ENCODE data around the gene ASB14. TPM values are rescaled to one million over a fixed set of nuclear protein-coding genes. Genes with fewer than 3 reads are reported as not detected.

ASB14 gene
- total and polyA plus RNA-seq, 2 donors from 2014 or later, result not detected

DNA sequence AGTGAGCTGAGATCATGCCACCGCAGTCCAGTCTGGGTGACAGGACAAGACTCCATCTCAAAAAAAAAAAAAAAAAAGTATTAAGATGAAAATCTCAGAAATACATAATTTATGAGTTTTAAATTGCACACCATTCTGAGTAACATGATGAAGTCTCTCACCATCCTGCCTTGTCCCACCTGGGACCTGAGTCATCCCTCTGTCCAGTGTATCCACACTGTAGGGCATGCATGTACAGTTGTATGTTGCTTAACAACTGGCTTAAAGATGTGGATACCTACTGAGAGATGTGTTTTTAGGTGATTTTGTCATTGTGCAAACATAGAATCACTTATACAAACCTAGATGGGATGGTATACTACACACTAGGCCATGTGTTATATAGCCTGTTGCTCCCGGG lies 17.1 kb downstream of the ASB14 start:
- intact Hi-C loops (cut with DNase I), result no loop called here
- DNase-seq (no peak), FAIRE-seq (no peak)
- TF ChIP-seq, protein P1, sequence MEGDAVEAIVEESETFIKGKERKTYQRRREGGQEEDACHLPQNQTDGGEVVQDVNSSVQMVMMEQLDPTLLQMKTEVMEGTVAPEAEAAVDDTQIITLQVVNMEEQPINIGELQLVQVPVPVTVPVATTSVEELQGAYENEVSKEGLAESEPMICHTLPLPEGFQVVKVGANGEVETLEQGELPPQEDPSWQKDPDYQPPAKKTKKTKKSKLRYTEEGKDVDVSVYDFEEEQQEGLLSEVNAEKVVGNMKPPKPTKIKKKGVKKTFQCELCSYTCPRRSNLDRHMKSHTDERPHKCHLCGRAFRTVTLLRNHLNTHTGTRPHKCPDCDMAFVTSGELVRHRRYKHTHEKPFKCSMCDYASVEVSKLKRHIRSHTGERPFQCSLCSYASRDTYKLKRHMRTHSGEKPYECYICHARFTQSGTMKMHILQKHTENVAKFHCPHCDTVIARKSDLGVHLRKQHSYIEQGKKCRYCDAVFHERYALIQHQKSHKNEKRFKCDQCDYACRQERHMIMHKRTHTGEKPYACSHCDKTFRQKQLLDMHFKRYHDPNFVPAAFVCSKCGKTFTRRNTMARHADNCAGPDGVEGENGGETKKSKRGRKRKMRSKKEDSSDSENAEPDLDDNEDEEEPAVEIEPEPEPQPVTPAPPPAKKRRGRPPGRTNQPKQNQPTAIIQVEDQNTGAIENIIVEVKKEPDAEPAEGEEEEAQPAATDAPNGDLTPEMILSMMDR (IDR thresholded peaks at IDR 0.05; ENCODE audit: borderline replicate concordance, extremely low read depth, insufficient read depth), result no peak
- Histone ChIP-seq H3K4me1 (ENCODE audit: control insufficient read depth in 2 of 3, insufficient read depth in 2 of 3, low read depth in 1 of 3, low read length in 3 of 3) (no peaks in the 10 kb centered on the region), H3K36me3 (ENCODE audit: control insufficient read depth in 2 of 3, insufficient read depth in 3 of 3, low read length in 3 of 3) (peaks cover 3 to 4% (median 3%) of the 10 kb centered on the region in 3 donors), H3K4me3 (ENCODE audit: low read length in 3 of 3) (no peak overlapping the region), H3K9ac (ENCODE audit: low read length in 3 of 3) (no peak overlapping the region), H3K27me3 (ENCODE audit: control insufficient read depth, insufficient read depth, low read length) (no peaks in the 10 kb centered on the region), H3K27ac (ENCODE audit: low read depth in 2 of 2, low read length in 2 of 2) (no peak overlapping the region), H3K9me3 (ENCODE audit: control insufficient read depth in 2 of 3, insufficient read depth in 1 of 3, low read length in 3 of 3) (no peaks in the 10 kb centered on the region)

DNA sequence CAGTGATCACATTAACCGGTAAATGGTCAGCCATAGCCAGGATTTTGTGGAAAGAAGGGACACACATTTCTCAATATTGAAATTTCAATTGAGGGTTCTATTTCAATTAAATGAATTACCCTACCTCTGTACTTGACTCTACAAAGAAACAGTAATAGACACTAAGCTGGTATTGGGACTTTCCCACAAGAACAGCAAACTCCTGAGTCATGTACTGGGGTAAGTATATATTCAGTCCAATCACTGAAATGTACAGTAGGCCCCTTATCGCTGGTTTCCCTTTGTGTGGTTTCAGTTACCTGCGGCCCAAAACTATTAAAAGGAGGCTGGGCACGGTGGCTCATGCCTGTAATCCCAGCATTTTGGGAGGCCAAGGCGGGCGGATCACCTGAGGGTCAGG lies 17.6 kb downstream of the ASB14 start:
- no peak overlapping the region for H3K9ac ChIP-seq (ENCODE audit: low read length in 3 of 3)
- no peak overlapping the region for H3K4me3 ChIP-seq (ENCODE audit: low read length in 3 of 3)
- no peak overlapping the region for H3K27ac ChIP-seq (ENCODE audit: low read depth in 2 of 2, low read length in 2 of 2)
- TF ChIP-seq, protein P1 (IDR thresholded peaks at IDR 0.05; ENCODE audit: borderline replicate concordance, extremely low read depth, insufficient read depth), result no peak
- H3K4me1 ChIP-seq (ENCODE audit: control insufficient read depth in 2 of 3, insufficient read depth in 2 of 3, low read depth in 1 of 3, low read length in 3 of 3), result no peaks in the 10 kb centered on the region
- FAIRE-seq (no peak), DNase-seq (no peak)
- intact Hi-C loops (cut with DNase I), result no loop called here
- H3K9me3 ChIP-seq (ENCODE audit: control insufficient read depth in 2 of 3, insufficient read depth in 1 of 3, low read length in 3 of 3), result no peaks in the 10 kb centered on the region
- peaks cover 3 to 4% (median 3%) of the 10 kb centered on the region in 3 donors for H3K36me3 ChIP-seq (ENCODE audit: control insufficient read depth in 2 of 3, insufficient read depth in 3 of 3, low read length in 3 of 3)
- H3K27me3 ChIP-seq (ENCODE audit: control insufficient read depth, insufficient read depth, low read length), result no peaks in the 10 kb centered on the region

DNA sequence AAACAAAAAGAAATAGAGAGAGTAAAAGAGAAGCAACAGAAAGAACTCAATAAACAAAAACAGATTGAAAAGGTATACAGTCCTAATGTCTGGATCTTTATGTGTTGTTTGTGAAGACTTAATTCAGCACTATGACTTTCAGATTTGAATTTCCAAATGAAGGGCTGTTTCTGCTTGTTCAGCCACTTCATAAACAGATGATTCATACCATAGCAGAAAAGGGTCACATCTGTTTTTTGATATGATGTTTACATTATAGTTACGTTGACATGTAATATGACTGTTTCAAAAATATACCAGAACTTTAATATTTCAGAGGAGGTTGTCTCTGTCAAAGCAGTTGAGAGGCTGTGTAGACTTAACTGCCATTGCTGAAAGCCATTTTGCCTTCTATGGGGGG lies 24.1 kb downstream of the ASB14 start:
- DNase-seq (no peak), FAIRE-seq (no peak)
- intact Hi-C loops (cut with DNase I), result no loop called here
- TF ChIP-seq, protein P1 (IDR thresholded peaks at IDR 0.05; ENCODE audit: borderline replicate concordance, extremely low read depth, insufficient read depth), result no peak
- Histone ChIP-seq H3K4me3 (ENCODE audit: low read length in 3 of 3) (no peak overlapping the region), H3K4me1 (ENCODE audit: control insufficient read depth in 2 of 3, insufficient read depth in 2 of 3, low read depth in 1 of 3, low read length in 3 of 3) (no peaks in the 10 kb centered on the region), H3K36me3 (ENCODE audit: control insufficient read depth in 2 of 3, insufficient read depth in 3 of 3, low read length in 3 of 3) (peaks cover 10 to 21% (median 17%) of the 10 kb centered on the region in 3 donors), H3K27me3 (ENCODE audit: control insufficient read depth, insufficient read depth, low read length) (no peaks in the 10 kb centered on the region), H3K27ac (ENCODE audit: low read depth in 2 of 2, low read length in 2 of 2) (no peak overlapping the region), H3K9ac (ENCODE audit: low read length in 3 of 3) (no peak overlapping the region), H3K9me3 (ENCODE audit: control insufficient read depth in 2 of 3, insufficient read depth in 1 of 3, low read length in 3 of 3) (no peaks in the 10 kb centered on the region)

DNA sequence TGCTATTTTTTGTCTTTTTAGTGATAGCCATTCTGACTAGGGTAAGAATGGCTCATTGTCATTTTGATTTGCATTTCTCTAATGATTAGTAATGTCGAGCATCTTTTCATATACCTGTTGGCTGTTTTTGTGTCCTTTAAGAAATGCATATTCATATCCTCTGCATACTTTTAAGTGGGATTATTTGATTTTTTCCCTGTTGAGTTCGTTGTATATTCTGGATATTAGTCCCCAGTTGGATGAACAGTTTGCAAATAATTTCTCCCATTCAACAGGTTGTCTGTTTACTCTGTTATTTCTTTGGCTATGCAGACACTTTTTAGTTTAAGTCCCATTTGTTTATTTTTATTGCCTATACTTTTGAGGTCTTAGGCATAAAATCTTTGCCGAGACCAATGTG lies 30.6 kb downstream of the ASB14 start:
- H3K9me3 ChIP-seq (ENCODE audit: control insufficient read depth in 2 of 3, insufficient read depth in 1 of 3, low read length in 3 of 3), result no peaks in the 10 kb centered on the region
- DNase-seq (no peak), FAIRE-seq (no peak)
- H3K27me3 ChIP-seq (ENCODE audit: control insufficient read depth, insufficient read depth, low read length), result no peaks in the 10 kb centered on the region
- intact Hi-C loops (cut with DNase I), result no loop called here
- no peaks in the 10 kb centered on the region for H3K4me1 ChIP-seq (ENCODE audit: control insufficient read depth in 2 of 3, insufficient read depth in 2 of 3, low read depth in 1 of 3, low read length in 3 of 3)
- peaks cover 15 to 34% (median 16%) of the 10 kb centered on the region in 3 donors for H3K36me3 ChIP-seq (ENCODE audit: control insufficient read depth in 2 of 3, insufficient read depth in 3 of 3, low read length in 3 of 3)
- H3K9ac ChIP-seq (ENCODE audit: low read length in 3 of 3), result no peak overlapping the region
- TF ChIP-seq, protein P1 (IDR thresholded peaks at IDR 0.05; ENCODE audit: borderline replicate concordance, extremely low read depth, insufficient read depth), result no peak
- no peak overlapping the region for H3K27ac ChIP-seq (ENCODE audit: low read depth in 2 of 2, low read length in 2 of 2)
- H3K4me3 ChIP-seq (ENCODE audit: low read length in 3 of 3), result no peak overlapping the region
